ENCODE results near the gene MYNN. TPM values are rescaled to one million over a fixed set of nuclear protein-coding genes. Genes with fewer than 3 reads are reported as not detected.

The MYNN gene
- total RNA-seq, 1 donor from 2014 or later: 31.6 TPM

- FAIRE-seq (no peak), DNase-seq (ENCODE audit: low read depth) (peak; percentile 80)
Observed at GRCh38 chr3:169772305-169772896, 795 bp upstream of the MYNN start.

GRCh38 chr3:169774186-169774585 lies 990 bp downstream of the MYNN start:
- Histone ChIP-seq H3K36me3 (ENCODE audit: control insufficient read depth, insufficient read depth, low read length) (peaks cover 12% of the 10 kb centered on the region), H3K27me3 (ENCODE audit: control insufficient read depth, insufficient read depth, low read length) (no peaks in the 10 kb centered on the region), H3K4me3 (ENCODE audit: low read depth, low read length) (peak overlapping the region; percentile 79)
- DNase-seq (ENCODE audit: low read depth) (peak; percentile 30), FAIRE-seq (no peak)
- TF ChIP-seq CTCF (IDR thresholded peaks at IDR 0.05; ENCODE audit: insufficient read depth, low read length, severe bottlenecking): no peak

More at GRCh38 chr3:169772305-169772896, 795 bp upstream of the MYNN start:
- TF ChIP-seq CTCF (IDR thresholded peaks at IDR 0.05; ENCODE audit: insufficient read depth, low read length, severe bottlenecking): no peak
- Histone ChIP-seq H3K4me3 (ENCODE audit: low read depth, low read length) (peak overlapping the region; percentile 79), H3K27me3 (ENCODE audit: control insufficient read depth, insufficient read depth, low read length) (no peaks in the 10 kb centered on the region), H3K36me3 (ENCODE audit: control insufficient read depth, insufficient read depth, low read length) (peaks cover 6% of the 10 kb centered on the region)

GRCh38 chr3:169777822-169778221 lies 4.6 kb downstream of the MYNN start:
- FAIRE-seq: no peak
- TF ChIP-seq CTCF (IDR thresholded peaks at IDR 0.05; ENCODE audit: insufficient read depth, low read length, severe bottlenecking): no peak
- Histone ChIP-seq H3K27me3 (ENCODE audit: control insufficient read depth, insufficient read depth, low read length) (no peaks in the 10 kb centered on the region), H3K4me3 (ENCODE audit: low read depth, low read length) (no peak overlapping the region), H3K36me3 (ENCODE audit: control insufficient read depth, insufficient read depth, low read length) (peaks cover 21% of the 10 kb centered on the region)
- DNase-seq (ENCODE audit: low read depth): no peak

GRCh38 chr3:169780742-169781141 lies 7.5 kb downstream of the MYNN start:
- TF ChIP-seq CTCF (IDR thresholded peaks at IDR 0.05; ENCODE audit: insufficient read depth, low read length, severe bottlenecking): no peak
- Histone ChIP-seq H3K36me3 (ENCODE audit: control insufficient read depth, insufficient read depth, low read length) (peaks cover 20% of the 10 kb centered on the region), H3K4me3 (ENCODE audit: low read depth, low read length) (no peak overlapping the region), H3K27me3 (ENCODE audit: control insufficient read depth, insufficient read depth, low read length) (no peaks in the 10 kb centered on the region)
- FAIRE-seq (no peak), DNase-seq (ENCODE audit: low read depth) (no peak)

- FAIRE-seq (no peak), DNase-seq (ENCODE audit: low read depth) (no peak)
- Histone ChIP-seq H3K27me3 (ENCODE audit: control insufficient read depth, insufficient read depth, low read length) (no peaks in the 10 kb centered on the region), H3K4me3 (ENCODE audit: low read depth, low read length) (no peak overlapping the region), H3K36me3 (ENCODE audit: control insufficient read depth, insufficient read depth, low read length) (peaks cover 18% of the 10 kb centered on the region)
- no peak for TF ChIP-seq CTCF (IDR thresholded peaks at IDR 0.05; ENCODE audit: insufficient read depth, low read length, severe bottlenecking)
Observed at GRCh38 chr3:169781209-169781855, 8.1 kb downstream of the MYNN start.

Measured in bronchial epithelial cell (primary cell).